ENCODE results near the gene RMDN3.
A peak's percentile ranks its signal among the peaks of the same experiment; 100 is the strongest.

RMDN3 gene

DNA sequence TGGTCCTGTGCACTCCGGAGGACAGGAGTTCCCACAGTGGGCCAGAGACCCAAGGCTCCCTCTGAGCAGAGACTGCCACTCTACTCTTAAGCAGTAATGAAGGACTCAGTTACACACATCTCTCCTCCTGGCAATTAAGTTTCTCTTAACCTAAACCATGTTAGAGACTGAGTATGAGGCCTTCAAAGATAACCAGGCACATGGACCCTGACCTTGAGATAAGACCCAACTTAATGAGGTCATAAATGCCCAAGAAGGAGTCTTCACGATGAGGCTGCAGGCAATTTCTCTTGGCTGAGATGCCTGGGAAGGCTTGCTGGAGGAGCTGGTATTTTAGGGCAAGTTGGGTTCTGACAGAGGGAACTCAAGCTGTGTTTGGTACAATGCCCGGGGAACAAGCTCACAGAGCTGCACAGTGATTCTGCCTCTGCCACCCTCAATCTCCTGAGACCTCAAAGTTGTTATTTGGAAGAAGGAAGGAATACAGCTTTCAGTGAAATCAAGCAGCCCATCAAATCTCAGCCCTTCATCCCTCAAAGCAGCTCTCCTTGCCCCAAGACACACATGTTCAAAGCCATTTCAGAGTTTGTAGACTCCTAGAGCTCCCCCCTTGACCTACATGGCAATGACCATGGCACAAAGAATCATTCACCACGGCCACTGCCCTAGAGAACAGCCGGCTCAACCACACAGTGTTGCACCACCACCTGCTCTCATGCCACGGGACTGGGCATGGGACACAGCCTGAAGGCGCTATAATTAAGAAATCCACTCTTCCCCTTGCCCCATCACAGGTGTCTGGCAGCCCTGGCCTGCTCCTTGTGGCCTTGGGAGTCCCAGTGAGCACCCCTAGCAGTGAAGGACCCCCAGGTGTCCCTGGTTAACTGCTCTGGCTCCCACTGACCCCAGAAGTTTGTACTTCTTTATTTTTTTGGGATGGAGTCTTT lies 7.1 kb downstream of the RMDN3 start:
- DNase-seq (ENCODE audit: low read depth) = no peak

DNA sequence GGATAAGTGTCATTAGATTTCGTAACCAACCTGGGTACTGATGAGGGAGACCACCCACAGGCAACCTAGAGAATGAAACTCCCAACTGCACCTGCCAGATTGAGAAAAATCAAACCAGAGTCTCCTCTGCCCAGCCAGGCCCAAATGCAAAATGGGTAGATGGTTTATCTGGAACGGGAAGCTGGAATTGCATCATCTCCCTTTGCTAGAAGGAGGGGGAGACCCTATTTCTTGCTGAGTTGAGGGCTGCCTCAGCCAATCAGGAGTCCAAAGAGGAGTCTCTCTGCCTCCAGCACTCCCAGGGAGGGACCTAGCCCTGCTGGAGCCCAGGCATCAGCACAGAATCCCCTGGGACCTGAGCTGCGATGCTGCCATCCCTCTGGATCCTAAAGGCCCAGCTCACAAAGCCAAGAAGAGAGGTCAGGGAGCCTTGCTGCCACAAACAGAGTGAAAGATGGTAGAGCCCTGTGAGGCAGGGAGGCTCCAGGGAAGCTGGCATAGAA lies 8.1 kb downstream of the RMDN3 start:
- DNase-seq (ENCODE audit: low read depth) = no peak

DNA sequence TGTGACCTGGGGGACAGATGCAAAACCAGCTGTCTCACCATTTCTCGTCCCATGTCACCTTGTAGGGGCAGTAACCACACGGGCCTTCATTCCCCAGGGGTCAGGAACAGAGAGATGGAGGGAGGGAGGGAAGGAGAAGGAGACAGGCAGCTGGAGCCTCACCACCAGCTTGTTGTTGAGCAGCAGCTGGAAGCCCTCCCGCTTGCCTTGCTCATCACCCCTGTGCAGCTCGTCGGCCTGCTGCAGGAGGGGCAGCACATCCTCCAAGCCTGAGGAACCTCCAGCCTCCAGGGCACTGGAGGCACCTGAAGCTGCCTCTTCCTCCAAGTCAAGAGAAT lies 10.3 kb downstream of the RMDN3 start:
- no peak for DNase-seq (ENCODE audit: low read depth)

DNA sequence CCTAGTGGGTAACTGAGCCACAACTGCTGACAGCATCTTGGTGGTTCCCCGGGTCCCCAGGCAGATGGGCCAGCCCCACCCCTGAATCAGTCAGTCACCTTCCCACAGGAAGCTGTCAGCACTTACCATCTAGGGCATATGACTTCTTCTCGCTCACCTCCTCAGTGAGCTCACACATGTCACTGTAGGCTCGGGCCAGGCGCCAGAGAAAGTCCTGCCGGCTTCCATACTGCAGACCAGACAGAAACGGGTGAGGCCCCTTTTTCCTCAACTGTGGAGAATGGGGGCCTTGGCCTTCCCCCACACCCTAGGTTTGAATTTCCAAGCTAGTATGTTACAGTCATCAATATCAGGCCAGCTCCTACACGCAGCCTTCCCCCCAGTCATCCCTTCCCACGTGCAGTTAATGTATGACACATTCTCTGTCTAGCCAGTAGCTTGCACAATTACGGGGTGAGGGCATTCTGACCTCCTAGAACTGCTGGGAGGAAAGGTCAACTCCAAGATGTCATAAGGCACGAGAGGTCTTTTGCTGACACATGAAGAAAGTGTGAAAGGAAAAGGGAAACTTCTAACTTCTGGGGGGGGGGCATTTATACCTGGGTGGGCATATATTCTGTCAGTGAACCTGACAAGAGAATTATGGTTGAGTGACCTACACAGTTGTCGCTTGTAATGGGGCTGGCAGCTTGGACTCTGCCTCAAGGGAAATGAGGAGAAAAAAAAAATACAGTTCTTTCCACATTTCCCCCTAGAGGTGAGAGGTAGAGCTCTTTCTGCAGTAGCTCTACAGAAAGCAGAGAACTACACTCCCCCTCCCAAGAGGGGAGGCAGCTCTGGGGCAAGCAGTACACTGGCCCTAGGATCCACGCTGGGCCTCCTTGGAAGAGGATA lies 10.9 kb downstream of the RMDN3 start:
- DNase-seq (ENCODE audit: low read depth) = peak; percentile 60

DNA sequence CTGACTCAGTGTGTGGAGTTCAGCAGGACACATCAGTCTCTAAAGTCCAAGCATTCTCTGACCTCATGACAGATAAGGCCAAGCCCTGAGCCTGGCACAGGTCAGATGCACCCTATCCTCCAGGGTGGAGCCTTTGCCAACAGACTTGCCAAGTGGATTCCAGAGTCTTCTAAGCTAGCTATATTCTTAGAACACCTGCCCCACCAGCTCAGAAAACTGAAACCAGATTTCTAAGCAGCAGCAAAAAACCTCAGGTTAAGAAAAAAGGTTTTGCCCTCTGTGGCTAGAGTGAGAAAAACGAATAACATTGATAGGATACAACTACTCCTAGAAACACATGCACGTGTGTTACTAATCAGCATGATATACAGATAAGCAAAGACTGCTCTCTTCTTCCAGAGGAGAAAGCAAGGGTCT lies 11.6 kb downstream of the RMDN3 start:
- no peak for DNase-seq (ENCODE audit: low read depth)

DNA sequence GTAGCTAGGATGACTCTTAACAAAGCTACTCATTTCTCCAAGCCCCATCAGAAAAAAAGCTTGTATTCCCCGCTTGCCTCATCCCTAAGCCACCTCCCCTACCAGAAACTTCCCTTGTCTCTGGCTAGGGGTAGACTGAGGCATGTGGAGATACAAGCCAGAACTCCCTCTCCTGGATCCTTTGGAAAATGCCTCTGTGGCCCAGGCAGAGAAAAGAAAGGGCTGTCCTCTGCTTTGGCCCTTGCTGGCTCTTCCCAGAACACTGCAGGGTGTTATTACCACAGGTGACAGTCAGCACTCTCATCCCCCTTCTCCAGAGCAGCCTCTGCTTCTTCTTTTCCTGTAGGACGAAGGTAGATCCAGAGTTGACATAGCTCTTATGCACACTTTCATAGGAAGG lies 15.2 kb downstream of the RMDN3 start:
- no peak for DNase-seq (ENCODE audit: low read depth)

DNA sequence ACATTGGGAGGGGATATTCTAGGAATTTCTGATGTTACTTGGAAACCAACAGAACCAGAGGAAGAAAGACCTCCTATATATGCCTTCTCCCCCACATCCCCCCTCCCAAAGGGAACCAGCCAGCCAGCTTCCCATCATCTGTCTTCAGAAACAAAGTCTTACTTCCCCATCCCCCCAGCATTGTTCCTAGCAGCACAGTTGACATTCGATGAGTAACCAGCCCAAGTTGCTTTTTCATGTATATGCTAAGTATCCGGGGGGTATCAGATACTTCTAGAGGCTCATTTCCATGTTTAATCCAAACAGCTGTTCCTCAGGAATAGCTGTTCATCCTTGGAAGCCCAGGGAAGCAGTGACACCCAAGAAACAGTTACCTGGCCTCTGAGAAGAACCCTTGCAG lies 16.0 kb downstream of the RMDN3 start:
- DNase-seq (ENCODE audit: low read depth) = no peak

DNA sequence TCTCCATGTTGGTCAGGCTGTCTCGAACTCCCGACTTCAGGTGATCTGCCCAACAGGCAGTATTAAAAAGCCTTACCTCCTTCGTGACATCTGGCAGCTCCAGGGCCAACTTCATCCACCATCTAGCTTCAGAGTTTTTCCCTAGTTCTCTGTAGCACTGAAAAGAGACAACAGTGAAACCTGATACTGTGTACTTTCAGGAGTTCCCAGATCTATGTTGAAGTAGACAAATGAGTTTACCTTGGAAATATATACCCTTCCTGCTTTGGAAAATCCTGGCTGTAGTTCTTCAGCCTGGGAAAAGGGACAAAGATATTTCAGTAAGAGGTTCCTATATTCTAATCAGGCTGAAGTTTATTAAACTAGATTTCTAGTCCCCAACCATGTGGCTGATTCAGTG lies 18.0 kb downstream of the RMDN3 start:
- DNase-seq (ENCODE audit: low read depth) = no peak

DNA sequence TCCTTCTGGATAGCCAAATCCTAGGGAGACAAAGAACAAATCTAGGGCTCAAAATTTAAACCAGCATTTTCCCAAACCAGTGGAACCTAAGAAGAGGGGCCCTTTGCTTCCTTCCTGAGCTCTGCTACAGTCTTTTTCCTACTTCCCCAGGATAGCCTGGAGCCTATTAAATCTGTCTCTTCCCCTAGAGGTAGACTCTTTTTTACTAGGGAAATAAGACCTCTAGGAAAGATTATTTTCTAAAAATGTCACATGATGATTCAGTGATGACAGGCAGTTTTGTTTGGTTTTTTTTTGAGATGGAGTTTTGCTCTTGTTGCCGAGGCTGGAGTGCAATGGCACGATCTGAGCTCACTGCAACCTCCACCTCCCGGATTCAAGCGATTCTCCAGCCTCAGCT lies 18.5 kb downstream of the RMDN3 start:
- no peak for DNase-seq (ENCODE audit: low read depth)

DNA sequence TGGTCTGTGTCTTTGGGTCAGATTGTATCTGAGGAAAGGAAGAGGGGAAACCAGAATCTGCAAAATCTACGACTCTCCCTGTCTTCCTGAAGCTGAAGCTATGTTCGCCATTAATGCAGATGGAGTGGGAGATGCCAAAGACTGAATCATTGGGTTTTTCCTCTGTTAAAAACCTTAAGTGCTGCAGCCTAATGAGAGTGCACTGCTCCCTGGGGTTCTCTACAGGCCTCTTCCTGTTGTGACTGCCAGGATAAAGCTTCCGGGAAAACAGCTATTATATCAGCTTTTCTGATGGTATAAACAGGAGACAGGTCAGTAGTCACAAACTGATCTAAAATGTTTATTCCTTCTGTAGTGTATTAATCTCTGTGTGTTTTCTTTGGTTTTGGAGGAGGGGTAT lies 24.0 kb downstream of the RMDN3 start:
- no peak for DNase-seq (ENCODE audit: low read depth)

DNA sequence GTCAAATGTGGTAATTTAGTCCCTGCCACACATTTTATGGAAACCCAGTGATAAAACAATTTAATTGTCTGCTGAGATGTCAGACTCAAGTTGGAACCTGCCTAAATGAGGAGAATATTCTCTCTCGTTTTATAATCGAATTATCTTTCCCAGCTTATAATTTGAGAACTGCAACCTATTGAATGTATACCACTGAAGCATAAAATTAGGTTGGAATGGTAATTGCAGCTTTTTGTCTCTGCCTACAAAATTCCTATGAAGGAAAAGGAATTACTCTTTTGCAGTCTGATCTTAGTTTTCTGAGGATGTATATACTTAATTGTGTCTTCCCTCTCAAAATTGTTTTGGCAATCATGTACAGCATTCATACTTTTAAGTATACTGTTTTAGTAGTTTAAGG lies 31.1 kb downstream of the RMDN3 start:
- no peak for DNase-seq (ENCODE audit: low read depth)

DNA sequence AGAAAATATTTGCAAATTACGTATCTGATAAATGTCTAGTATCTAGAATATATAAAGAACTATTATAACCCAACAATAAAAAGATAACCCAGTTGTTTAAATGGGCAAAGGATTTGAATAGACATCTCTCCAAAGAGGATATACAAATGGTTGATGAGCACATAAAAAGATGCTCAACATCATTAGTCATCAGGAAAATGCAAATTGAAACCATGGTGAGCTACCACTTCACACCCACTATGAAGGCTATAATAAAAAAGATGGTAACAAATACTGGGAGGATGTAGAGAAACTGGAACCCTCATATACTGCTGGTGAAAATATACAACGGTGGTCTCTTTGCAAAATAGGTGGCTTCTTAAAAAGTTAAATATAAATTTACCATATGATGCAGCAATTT lies 32.1 kb downstream of the RMDN3 start:
- peak; percentile 9 for DNase-seq (ENCODE audit: low read depth)

DNA sequence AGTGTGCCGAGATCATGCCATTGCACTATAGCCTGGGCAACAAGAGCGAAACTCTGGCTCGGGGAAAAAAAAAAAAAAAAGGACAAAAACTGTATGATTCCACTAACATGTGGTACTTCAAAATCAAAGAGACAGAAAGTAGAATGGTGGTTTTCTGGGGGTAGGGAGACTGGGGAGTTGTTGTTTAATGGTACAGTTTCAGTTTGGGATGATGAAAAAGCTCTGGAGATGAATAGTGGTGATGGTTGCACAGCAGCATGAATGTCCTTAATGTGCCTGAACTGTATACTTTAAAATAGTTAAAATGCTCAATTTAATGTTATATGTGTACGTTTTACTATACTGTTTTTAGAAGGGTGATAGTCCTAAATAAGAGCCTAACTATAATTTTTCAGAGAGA lies 32.7 kb downstream of the RMDN3 start:
- no peak for DNase-seq (ENCODE audit: low read depth)

DNA sequence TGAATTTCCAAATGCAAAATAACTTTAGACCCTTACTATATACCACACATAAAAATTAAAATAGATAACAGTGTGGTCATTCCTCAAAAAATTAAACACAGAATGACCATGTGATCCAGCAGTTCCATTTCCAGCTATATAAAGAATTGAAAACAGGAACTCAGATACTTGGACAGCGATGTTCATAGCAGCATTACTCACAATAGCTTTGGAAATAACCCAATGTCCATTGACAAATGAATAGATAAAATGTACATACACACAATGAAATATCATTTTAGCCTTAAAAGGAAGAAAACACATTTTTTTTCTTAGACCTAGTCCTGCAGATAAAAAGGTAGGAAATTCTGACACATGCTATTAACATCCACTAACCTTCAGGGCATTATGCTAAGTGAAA lies 33.4 kb downstream of the RMDN3 start:
- no peak for DNase-seq (ENCODE audit: low read depth)

DNA sequence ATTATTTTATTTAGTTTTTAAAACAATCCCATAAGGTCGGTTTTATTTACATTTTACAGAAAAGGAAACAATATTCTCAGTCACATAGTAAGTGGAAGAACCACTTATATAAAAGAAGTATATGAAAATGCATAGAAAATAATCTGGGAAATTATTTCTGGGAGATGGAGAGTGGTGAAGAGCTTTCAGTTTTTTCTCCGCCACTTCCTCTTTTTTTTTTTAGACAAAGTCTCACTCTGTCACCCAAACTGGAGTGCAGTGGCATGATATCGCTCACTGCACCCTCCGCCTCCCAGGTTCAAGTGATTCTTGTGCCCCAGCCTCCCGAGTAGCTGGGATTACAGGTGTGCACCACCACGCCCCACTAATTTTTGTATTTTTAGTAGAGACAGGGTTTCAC lies 38.9 kb downstream of the RMDN3 start:
- no peak for DNase-seq (ENCODE audit: low read depth)

DNA sequence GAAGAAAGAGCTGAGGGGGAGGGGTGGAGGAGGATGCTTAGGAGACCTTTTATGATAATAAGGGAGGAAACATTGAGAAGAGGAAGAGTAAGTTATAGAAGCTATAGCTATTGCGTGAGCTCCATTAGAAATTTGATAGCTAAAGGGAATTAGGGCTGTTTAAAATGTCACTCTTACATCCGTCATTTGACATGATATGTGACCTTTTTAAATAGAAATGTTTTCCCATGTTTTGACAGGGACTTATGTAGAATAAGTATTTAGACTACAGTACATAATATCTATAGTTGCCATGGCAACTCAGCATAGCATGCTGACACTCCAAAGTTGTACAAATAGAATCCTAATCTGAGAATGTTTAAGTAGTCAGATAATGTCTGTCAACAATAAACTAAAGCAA lies 40.9 kb downstream of the RMDN3 start:
- DNase-seq (ENCODE audit: low read depth) = no peak

DNA sequence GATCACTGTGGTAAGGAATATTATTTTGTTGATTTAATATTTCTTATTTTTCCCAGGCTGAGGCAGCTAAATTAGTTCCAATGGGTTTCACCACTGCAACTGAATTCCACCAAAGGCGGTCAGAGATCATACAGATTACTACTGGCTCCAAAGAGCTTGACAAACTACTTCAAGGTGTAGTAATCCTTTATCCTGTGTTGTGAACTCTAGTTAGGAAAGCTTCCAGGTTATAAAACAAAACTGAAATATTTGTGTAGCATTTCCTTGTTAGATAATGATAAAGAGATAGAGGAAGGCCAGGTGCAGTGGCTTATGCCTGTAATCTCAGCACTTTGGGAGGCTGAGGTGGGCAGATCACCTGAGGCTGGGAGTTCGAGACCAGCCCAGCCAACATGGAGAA lies 48.9 kb downstream of the RMDN3 start:
- no peak for DNase-seq (ENCODE audit: low read depth)

DNA sequence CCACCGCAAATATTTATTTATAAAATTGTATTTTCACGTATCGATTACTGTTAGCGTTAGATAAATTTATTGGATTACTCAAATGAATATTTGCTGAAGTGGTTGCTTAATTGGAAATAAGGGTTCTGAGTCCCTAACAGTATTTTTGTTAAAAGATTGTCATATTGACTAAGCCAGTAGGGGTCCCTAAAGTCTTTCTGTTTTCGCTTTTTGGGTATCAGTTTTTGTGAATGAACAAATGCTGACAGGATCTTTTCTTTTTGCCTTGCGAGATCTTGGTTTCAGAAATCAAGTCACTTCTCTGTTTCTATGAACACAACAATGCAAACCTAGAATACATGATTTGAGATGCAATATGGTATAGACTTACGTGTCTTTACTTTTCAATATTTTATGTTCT lies 53.0 kb downstream of the RMDN3 start:
- DNase-seq (ENCODE audit: low read depth) = no peak

DNA sequence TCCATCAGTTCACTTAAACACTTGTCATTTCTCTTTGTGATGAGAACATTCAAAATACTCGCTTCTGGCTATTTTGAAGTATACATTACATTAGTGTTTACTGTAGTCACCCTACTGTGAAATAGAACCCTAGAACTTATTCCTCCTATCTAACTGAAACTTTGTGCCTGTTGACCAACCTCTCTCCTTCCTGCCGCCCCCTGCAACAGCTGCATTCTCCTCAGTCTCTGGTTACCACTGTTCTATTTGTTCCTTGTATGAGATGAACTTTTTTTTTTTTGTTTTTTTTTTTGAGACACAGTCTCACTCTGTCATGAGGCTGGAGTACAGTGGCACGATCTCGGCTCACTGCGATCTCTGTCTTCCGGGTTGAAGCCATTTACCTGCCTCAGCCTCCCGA lies 57.1 kb downstream of the RMDN3 start:
- no peak for DNase-seq (ENCODE audit: low read depth)

DNA sequence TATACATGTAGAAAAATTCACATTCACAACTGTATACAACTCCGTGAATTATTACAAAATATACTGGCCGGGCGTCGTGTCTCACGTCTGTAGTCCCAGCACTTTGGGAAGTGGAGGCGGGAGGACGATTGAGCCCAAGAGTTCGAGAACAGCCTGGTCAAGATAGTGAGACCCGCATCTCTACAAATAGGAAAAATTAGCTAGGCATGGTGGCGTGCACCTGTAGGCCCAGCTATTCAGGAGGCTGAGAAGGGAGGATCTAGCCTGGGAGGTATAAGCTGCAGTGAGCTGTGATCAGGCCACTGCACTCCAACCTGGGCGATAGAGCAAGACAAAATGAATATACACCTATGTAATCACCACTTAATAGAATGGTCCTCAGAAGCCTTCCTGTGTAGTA lies 58.8 kb downstream of the RMDN3 start:
- no peak for DNase-seq (ENCODE audit: low read depth)

DNA sequence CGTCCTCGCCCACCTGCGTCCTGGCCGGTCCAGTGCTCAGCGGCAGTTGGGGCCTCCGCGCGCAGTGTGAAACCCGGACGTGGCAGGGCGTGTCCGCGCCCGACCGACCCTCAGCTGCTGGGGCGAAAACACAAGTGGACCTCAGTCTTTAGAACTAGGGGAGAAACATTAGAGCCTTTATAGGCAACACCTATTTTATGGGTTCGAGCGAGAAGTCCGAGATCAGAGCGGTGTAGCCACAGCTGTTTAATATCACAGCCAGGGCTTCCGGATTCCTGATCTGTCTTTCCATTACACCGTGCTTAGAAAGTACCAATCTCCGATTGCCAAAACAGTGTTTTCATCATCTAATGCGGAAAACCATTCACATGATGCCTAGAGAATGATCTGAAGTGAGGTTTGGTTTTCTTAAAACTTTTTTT lies 59.6 kb downstream of the RMDN3 start:
- no peak for DNase-seq (ENCODE audit: low read depth)

DNA sequence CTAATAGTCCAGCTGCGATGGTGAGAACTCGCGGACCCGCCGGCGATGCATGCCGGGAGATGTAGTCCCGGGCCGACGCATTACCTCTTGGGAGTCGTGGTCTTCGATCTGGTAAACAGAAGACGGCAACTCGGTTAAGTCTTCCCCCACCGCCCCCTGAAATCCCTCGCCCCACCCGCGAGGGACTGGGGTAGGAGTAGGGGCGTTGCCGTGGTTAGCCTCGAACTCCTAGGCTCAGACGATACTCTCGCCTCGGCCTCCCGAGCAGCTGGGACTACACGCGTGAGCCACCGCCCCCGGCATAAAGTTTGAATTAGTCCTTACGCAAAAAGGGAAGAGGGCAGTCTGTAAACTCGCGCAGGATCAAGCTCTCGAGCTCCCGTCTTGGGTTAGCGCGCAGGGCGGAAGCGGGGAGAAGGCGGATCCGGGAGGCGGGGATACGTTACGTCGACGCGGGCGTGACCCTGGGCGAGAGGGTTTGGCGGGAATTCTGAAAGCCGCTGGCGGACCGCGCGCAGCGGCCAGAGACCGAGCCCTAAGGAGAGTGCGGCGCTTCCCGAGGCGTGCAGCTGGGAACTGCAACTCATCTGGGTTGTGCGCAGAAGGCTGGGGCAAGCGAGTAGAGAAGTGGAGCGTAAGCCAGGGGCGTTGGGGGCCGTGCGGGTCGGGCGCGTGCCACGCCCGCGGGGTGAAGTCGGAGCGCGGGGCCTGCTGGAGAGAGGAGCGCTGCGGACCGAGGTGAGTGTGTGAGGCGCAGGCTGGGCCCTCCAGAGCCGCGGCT lies 60.2 kb downstream of the RMDN3 start, which contains the start of gene RAD51:
RAD51 (plus strand) TSS at position 487 of the 781 bp plus-strand sequence. CDS start 3,585 bp downstream, outside the sequence.
- peak; percentile 88 for DNase-seq (ENCODE audit: low read depth)
